ENCODE data around the gene MAP3K10. TPM values are rescaled to one million over a fixed set of nuclear protein-coding genes. Genes with fewer than 3 reads are reported as not detected.
A peak's percentile ranks its signal among the peaks of the same experiment; 100 is the strongest.

The MAP3K10 gene
- polyA plus RNA-seq, 1 donor from 2014 or later = 0.44 TPM

DNA sequence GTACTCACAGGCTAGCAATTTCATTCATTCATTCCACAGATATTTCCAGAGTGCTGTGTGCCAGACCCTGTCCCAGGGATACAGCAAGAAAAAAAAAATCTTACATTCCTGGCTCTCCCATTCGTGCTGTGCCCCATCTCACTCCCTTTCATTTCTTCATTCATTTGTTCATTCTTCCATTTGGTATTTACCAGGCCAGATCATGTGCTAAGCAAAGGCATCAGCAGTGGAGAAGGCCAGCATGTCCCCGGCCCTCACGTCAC is 2.3 kb downstream of the MAP3K10 start:
- no peaks in the 10 kb centered on the region for H3K9me3 Mint-ChIP-seq
- H3K4me3 Mint-ChIP-seq = peak overlapping the region in 3 of 4 donors; percentile 17 to 93 (median 46)
- H3K4me1 Mint-ChIP-seq = peaks cover 15 to 32% (median 29%) of the 10 kb centered on the region in 3 donors
- no peaks in the 10 kb centered on the region for H3K36me3 Mint-ChIP-seq
- no peaks in the 10 kb centered on the region for H3K27me3 Mint-ChIP-seq
- H3K27ac Mint-ChIP-seq = no peak overlapping the region

DNA sequence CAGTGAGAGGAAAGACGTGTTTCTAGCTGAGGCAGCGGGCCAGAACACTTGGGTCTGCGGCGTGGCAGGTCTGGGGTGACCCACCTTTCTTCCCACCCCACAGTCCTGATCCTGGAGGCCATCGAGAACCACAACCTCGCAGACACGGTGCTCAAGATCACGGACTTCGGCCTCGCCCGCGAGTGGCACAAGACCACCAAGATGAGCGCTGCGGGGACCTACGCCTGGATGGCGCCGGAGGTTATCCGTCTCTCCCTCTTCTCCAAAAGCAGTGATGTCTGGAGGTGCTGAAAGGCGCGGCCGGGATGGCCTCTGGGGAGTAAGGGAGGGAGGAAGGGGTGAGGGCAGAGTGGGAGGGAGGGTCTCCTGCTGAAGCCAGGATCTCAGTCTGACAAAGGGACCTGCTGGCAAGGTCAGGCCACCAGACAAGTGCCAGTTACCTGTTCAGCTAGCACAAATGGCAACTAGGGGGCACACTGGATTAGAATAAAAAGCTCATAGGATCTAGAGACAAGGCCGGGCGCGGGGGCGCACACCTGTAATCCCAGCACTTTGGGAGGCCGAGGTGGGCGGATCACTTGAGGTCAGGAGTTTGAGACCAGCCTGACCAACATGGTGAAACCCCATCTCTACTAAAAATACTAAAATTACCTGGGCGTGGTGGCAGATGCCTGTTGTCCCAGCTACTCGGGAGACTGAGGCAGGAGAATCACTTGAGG is 7.2 kb downstream of the MAP3K10 start:
- Mint-ChIP-seq H3K27ac (no peak overlapping the region), H3K9me3 (no peaks in the 10 kb centered on the region), H3K4me1 (peaks cover 8 to 13% (median 10%) of the 10 kb centered on the region in 3 donors), H3K36me3 (peaks cover 1% of the 10 kb centered on the region), H3K4me3 (no peak overlapping the region), H3K27me3 (no peaks in the 10 kb centered on the region)

DNA sequence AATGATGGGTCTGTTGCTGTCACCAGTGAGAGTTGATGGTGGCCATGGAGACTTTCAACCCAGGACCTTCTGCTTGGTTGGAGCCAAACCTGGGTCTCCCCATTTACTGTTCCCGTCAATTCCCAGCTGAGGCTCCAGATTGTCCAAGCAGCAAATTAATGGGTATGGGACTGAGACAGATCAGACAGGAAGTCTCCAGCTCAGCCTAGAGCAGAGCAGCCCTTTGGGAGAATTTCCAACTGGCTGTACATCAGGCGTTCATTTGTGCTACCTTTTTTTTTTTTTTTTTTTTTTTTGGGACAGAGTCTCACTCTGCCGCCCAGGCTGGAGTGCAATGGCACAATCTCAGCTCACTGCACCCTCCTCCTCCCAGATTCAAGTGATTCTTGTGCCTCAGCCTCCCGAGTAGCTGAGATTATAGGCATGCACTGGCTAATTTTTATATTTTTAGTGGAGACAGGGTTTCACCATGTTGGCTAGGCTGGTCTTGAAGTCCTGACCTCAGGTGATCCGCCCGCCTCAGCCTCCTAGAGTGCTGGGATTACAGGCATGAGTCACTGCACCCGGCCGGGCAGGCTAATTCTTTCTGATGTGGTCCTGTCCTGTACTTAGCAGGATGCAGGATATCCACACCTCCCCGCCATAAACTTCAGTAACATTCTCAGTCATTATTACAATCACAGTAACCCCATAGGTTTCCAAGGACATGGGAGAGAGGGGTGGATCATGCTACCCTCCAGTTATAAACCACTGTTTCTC is 9.3 kb downstream of the MAP3K10 start:
- Mint-ChIP-seq H3K9me3 (no peaks in the 10 kb centered on the region), H3K27me3 (no peaks in the 10 kb centered on the region), H3K4me3 (no peak overlapping the region), H3K4me1 (no peaks in the 10 kb centered on the region), H3K36me3 (peaks cover 1% of the 10 kb centered on the region), H3K27ac (no peak overlapping the region)

DNA sequence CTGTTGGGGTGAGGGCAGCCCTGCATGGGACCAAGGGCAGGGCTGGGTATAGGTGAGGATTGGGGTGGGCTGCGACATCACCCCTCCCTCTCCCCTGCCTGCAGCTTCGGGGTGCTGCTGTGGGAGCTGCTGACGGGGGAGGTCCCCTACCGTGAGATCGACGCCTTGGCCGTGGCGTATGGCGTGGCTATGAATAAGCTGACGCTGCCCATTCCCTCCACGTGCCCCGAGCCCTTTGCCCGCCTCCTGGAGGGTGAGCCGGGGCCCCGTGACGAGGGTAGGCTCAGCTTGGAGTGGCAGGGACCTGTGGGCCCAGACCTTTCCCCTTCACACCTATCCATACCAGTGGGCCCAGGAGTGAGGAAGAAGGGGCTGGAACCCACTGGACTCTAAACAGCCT is 13.2 kb downstream of the MAP3K10 start:
- H3K4me3 Mint-ChIP-seq = no peak overlapping the region
- H3K4me1 Mint-ChIP-seq = no peaks in the 10 kb centered on the region
- H3K27ac Mint-ChIP-seq = no peak overlapping the region
- H3K9me3 Mint-ChIP-seq = no peaks in the 10 kb centered on the region
- peaks cover 6% of the 10 kb centered on the region for H3K36me3 Mint-ChIP-seq
- H3K27me3 Mint-ChIP-seq = no peaks in the 10 kb centered on the region

DNA sequence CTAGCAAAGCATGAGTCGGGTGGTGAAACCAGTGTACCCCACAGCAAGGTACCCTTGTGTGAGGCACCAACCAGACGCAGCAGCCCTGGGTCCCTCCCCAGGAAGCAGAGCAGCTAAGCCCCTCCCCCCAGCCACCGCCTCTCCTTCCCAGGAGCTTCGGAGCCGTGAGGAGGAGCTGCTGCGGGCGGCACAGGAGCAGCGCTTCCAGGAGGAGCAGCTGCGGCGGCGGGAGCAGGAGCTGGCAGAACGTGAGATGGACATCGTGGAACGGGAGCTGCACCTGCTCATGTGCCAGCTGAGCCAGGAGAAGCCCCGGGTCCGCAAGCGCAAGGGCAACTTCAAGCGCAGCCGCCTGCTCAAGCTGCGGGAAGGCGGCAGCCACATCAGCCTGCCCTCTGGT is 14.5 kb downstream of the MAP3K10 start:
- Mint-ChIP-seq H3K4me3 (no peak overlapping the region), H3K4me1 (no peaks in the 10 kb centered on the region), H3K27ac (no peak overlapping the region), H3K9me3 (no peaks in the 10 kb centered on the region), H3K36me3 (peaks cover 12% of the 10 kb centered on the region), H3K27me3 (no peaks in the 10 kb centered on the region)

DNA sequence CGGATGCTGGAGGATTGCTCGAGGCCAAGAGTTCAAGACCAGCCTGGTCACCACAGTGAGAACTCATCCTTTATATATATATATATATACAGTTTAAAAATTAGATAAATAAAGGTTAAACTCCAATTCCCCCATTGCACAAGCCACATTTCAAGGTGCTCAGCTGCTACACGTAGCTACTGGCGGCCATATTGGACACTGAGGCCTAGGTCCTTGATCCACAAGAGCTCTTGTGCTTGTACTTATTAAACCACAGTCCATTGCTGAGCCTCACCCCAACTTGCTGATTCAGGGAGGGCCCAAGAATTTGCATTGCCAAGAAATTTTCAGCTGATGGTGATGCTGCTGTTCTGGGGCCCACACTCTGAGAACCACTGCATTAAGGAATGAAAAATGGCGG is 17.4 kb downstream of the MAP3K10 start:
- H3K36me3 Mint-ChIP-seq = peaks cover 14% of the 10 kb centered on the region
- no peak overlapping the region for H3K27ac Mint-ChIP-seq
- H3K4me3 Mint-ChIP-seq = no peak overlapping the region
- no peaks in the 10 kb centered on the region for H3K4me1 Mint-ChIP-seq
- no peaks in the 10 kb centered on the region for H3K27me3 Mint-ChIP-seq
- H3K9me3 Mint-ChIP-seq = no peaks in the 10 kb centered on the region

DNA sequence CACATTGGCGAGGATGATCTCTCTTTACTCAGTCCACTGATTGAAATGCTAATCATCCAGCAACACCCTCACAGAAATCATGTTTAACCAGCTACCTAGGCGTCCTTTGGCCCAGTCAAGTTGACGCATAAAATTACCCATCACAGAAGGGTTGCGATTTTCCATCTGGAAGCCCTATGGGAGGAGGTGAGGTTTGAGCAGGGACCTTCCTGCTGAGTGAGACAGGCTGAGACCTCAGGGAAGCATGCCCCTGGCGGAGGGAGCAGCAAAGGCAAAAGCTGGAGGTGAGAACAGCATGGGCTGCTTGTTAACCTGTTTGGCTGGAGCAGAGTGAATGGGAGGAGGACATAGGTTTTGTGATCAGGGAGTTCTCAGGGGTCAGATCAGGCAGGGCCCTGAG is 19.7 kb downstream of the MAP3K10 start:
- no peaks in the 10 kb centered on the region for H3K4me1 Mint-ChIP-seq
- H3K36me3 Mint-ChIP-seq = peaks cover 14% of the 10 kb centered on the region
- H3K27ac Mint-ChIP-seq = no peak overlapping the region
- no peaks in the 10 kb centered on the region for H3K9me3 Mint-ChIP-seq
- H3K4me3 Mint-ChIP-seq = no peak overlapping the region
- no peaks in the 10 kb centered on the region for H3K27me3 Mint-ChIP-seq

DNA sequence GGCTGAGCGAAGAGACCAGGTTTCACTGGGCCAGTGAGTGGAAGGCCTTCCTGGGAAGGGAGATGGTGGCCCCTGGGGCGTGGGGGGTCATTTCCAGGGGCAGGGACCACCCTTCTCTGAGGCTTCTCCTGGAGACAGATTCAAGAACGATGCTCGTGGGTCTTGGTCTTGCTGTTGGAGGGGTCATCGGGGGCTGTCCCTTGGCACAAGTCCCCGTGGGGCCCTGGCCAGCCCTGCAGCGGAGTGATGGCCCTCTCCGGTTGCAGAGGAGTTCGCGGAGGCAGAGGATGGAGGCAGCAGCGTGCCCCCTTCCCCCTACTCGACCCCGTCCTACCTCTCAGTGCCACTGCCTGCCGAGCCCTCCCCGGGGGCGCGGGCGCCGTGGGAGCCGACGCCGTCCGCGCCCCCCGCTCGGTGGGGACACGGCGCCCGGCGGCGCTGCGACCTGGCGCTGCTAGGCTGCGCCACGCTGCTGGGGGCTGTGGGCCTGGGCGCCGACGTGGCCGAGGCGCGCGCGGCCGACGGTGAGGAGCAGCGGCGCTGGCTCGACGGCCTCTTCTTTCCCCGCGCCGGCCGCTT is 22.1 kb downstream of the MAP3K10 start:
- no peaks in the 10 kb centered on the region for H3K9me3 Mint-ChIP-seq
- H3K4me3 Mint-ChIP-seq = no peak overlapping the region
- H3K27ac Mint-ChIP-seq = no peak overlapping the region
- no peaks in the 10 kb centered on the region for H3K4me1 Mint-ChIP-seq
- peaks cover 16% of the 10 kb centered on the region for H3K27me3 Mint-ChIP-seq
- H3K36me3 Mint-ChIP-seq = peaks cover 9% of the 10 kb centered on the region

DNA sequence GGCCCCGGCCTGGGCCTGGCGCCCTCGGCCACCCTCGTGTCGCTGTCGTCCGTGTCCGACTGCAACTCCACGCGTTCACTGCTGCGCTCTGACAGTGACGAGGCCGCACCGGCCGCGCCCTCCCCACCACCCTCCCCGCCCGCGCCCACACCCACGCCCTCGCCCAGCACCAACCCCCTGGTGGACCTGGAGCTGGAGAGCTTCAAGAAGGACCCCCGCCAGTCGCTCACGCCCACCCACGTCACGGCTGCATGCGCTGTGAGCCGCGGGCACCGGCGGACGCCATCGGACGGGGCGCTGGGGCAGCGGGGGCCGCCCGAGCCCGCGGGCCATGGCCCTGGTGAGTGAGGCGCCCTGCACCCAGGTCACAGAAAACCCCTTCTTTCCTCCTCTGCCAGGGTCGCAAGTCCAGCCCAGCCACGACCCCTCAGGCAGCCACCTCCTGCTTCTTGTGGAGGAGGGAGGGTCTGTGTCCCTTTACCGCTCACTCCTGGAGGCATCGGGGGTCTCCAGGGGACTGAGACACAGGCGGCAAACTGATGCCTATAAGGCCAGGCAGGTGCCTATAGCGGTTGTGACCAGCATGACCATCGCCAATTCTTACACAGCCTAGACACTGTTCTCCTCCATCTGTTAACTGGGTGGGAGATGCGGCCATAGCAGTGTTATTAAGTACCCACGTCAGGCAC is 22.8 kb downstream of the MAP3K10 start:
- peaks cover 9% of the 10 kb centered on the region for H3K36me3 Mint-ChIP-seq
- H3K4me1 Mint-ChIP-seq = no peaks in the 10 kb centered on the region
- H3K9me3 Mint-ChIP-seq = no peaks in the 10 kb centered on the region
- H3K27me3 Mint-ChIP-seq = peaks cover 22% of the 10 kb centered on the region
- peak overlapping the region in 1 of 3 donors; percentile 58 for H3K27ac Mint-ChIP-seq
- H3K4me3 Mint-ChIP-seq = no peak overlapping the region

DNA sequence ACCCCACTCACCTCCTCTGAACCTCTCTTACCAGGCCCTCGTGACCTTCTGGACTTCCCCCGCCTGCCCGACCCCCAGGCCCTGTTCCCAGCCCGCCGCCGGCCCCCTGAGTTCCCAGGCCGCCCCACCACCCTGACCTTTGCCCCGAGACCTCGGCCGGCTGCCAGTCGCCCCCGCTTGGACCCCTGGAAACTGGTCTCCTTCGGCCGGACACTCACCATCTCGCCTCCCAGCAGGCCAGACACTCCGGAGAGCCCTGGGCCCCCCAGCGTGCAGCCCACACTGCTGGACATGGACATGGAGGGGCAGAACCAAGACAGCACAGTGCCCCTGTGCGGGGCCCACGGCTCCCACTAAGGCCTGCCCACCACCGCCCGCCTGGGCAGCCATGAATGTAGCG is 23.7 kb downstream of the MAP3K10 start:
- no peak overlapping the region for H3K27ac Mint-ChIP-seq
- H3K36me3 Mint-ChIP-seq = peaks cover 8% of the 10 kb centered on the region
- H3K9me3 Mint-ChIP-seq = no peaks in the 10 kb centered on the region
- no peaks in the 10 kb centered on the region for H3K4me1 Mint-ChIP-seq
- no peak overlapping the region for H3K4me3 Mint-ChIP-seq
- peaks cover 31% of the 10 kb centered on the region for H3K27me3 Mint-ChIP-seq

DNA sequence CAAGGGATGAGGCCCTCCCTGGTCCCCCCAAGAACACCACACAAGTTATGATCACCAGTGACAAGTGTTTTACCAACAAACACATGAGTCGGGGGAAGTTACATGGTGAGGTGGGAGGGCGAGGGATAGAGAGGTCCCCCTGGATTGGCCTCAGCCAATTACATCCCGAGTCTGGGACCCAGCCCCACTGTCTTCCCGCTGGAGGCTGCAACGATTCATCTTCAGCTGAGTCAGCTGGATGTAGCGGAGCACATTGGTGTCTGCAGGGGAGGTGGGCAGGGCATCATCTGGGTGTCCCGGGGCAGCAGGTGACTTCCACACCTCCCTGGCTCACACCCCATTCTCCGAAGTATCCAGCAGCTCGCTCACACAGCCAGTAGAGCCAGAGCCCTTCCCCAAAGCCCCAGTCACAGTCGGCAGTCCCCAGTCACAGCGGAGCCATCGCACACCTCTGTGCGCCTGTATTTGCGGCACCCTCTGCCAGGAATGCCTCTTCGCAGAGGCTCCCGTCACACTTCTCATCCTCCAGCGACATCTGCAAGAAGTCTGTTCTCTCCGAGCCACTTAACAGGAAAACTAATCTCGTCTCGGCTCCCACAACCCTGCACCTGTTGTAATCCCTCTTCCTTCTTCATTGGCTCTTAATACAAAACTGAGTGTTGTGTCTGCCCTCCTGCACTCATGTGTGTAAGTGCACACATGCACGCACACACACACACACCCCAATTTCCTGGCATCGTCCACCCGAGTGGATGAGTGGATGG is 25.0 kb downstream of the MAP3K10 start:
- H3K27ac Mint-ChIP-seq = peak overlapping the region in 1 of 3 donors; percentile 45
- H3K9me3 Mint-ChIP-seq = no peaks in the 10 kb centered on the region
- peak overlapping the region in 1 of 4 donors; percentile 65 for H3K4me3 Mint-ChIP-seq
- peaks cover 0 to 1% (median 0%) of the 10 kb centered on the region in 3 donors for H3K4me1 Mint-ChIP-seq
- H3K36me3 Mint-ChIP-seq = peaks cover 2% of the 10 kb centered on the region
- H3K27me3 Mint-ChIP-seq = peaks cover 32% of the 10 kb centered on the region

DNA sequence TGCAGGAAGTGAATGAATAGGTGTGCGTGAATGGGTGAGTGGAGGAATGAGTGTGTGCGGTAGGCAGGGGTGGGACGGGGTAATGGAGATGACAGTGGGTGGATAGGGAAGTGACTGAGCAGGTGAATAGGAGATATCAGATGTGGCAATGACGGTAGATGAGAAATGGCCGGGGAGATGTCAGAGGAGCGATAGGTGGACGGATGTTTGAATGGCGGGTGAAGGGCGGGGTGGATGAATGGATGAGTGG is 25.5 kb downstream of the MAP3K10 start:
- Mint-ChIP-seq H3K36me3 (peaks cover 2% of the 10 kb centered on the region), H3K27me3 (peaks cover 34% of the 10 kb centered on the region), H3K4me1 (peaks cover 0 to 2% (median under 1%) of the 10 kb centered on the region in 3 donors), H3K4me3 (no peak overlapping the region), H3K9me3 (no peaks in the 10 kb centered on the region), H3K27ac (peak overlapping the region in 1 of 3 donors; percentile 45)

DNA sequence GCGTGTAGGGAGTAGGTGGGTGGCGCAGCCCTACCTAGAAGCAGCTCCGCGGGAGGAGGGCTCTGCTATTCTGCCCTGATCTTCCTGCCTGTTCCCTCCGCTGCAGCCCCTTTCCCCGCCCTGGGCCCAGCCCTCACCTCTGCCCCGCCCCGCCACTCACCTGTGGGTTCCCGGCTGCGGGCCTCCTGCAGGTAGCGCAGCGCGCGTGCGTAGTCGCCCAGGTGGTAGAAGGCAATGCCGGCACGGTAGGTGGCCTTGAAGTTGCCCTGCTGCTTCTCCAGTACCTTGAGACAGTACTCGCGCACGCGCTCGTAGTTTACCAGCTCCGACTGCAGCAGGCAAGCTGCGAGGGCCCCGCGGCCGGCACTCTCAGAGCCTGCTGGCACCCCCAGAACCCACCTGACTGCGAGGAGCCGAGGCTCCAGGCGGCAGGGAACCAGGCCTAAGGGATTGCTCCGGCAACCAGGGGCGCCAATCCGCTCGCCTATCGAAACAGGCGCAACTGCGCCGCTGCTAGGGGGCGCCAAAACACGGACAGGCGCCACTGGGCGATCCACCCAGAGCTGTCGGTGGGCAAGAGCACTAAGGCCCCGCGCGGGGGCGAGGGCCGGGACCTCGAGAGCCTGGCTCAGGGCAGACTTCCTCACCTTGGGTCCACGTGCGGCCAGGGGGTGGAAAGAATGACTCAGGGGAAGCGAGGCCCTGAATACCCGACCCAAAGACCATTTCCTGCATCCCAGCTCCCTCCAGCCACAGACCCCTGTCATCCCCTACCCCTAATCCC is 26.0 kb downstream of the MAP3K10 start:
- Mint-ChIP-seq H3K27me3 (peaks cover 38% of the 10 kb centered on the region), H3K36me3 (peaks cover 2% of the 10 kb centered on the region), H3K4me3 (no peak overlapping the region), H3K27ac (peak overlapping the region in 1 of 3 donors; percentile 45), H3K4me1 (peaks cover 4 to 5% (median 5%) of the 10 kb centered on the region in 3 donors), H3K9me3 (peaks cover 3% of the 10 kb centered on the region in 3 donors)
